ENCODE data around the gene ITIH6.

The ITIH6 gene

GRCh38 chrX:54811301-54811885, 13.3 kb upstream of the ITIH6 start (continued):
- TF ChIP-seq ZBTB49 (tag by site-specific recombination; IDR thresholded peaks at IDR 0.05; ENCODE audit: low read depth) (no peak), ZNF148 (tag by site-specific recombination; IDR thresholded peaks at IDR 0.05; ENCODE audit: borderline replicate concordance) (no peak), ZNF26 (tag by site-specific recombination; IDR thresholded peaks at IDR 0.05) (no peak), MEIS1 (CRISPR knock-in tag; IDR thresholded peaks at IDR 0.05; ENCODE audit: borderline replicate concordance) (no peak), ZNF112 (tag by site-specific recombination; IDR thresholded peaks at IDR 0.05) (no peak), ZNF623 (tag by site-specific recombination; IDR thresholded peaks at IDR 0.05) (no peak), ZNF391 (tag by site-specific recombination; IDR thresholded peaks at IDR 0.05; ENCODE audit: borderline replicate concordance, low read depth) (no peak), OVOL3 (tag by site-specific recombination; IDR thresholded peaks at IDR 0.05) (no peak), ZNF169 (tag by site-specific recombination; IDR thresholded peaks at IDR 0.05) (no peak), ZNF362 (tag by site-specific recombination; IDR thresholded peaks at IDR 0.05) (no peak), ZNF664 (tag by site-specific recombination; IDR thresholded peaks at IDR 0.05) (no peak), ZBTB26 (tag by site-specific recombination; optimal IDR thresholded peaks at IDR 0.05) (no peak), ZNF777 (tag by site-specific recombination; IDR thresholded peaks at IDR 0.05; ENCODE audit: borderline replicate concordance) (no peak), ZBTB1 (tag by site-specific recombination; IDR thresholded peaks at IDR 0.05) (no peak)

GRCh38 chrX:54810532-54810931, 12.5 kb upstream of the ITIH6 start:
- POLR2A ChIA-PET, result no interaction called here
- Histone ChIP-seq H3K4me1 (ENCODE audit: control insufficient read depth, insufficient read depth, low read length) (no peaks in the 10 kb centered on the region), H3K27ac (ENCODE audit: extremely low read depth, low read depth, low read length) (no peak overlapping the region), H3K9me3 (ENCODE audit: control insufficient read depth, insufficient read depth, low read depth, low read length) (no peaks in the 10 kb centered on the region), H3K36me3 (ENCODE audit: control insufficient read depth in 2 of 2, insufficient read depth in 1 of 2, low read length in 2 of 2) (peaks cover 0 to 64% of the 10 kb centered on the region in 2 experiments; a peak in 2 of 3 replicates), H3K4me3 (ENCODE audit: low read depth, low read length) (no peak overlapping the region)
- CTCF ChIA-PET, result no interaction called here
- TF ChIP-seq HIC1 (tag by site-specific recombination; IDR thresholded peaks at IDR 0.05) (no peak), ZBTB7A (tag by site-specific recombination; IDR thresholded peaks at IDR 0.05; ENCODE audit: low read depth) (no peak), ZNF324 (tag by site-specific recombination; IDR thresholded peaks at IDR 0.05) (no peak), ZSCAN18 (tag by site-specific recombination; IDR thresholded peaks at IDR 0.05) (no peak), KLF10 (tag by site-specific recombination; IDR thresholded peaks at IDR 0.05) (no peak), ELK4 (IDR thresholded peaks at IDR 0.05; ENCODE audit: borderline replicate concordance, low read depth, low read length) (no peak), ZNF624 (tag by site-specific recombination; IDR thresholded peaks at IDR 0.05) (no peak), ZNF133 (tag by site-specific recombination; IDR thresholded peaks at IDR 0.05) (no peak)

Data from HEK293 (cell line).